Heart right ventricle (tissue), 16 donors: ENCODE results near the gene ASPSCR1. TPM values are rescaled to one million over a fixed set of nuclear protein-coding genes. Genes with fewer than 3 reads are reported as not detected.
"Not testable (repeated sequence)": the region's sequence is repeated elsewhere in the genome, so short reads cannot be mapped to it uniquely, and the experiment has no call there.

Experiments
- ATAC-seq, 8 donors: fragments of 200-7000 bp; cut with Tn5 transposase; one replicate each; pipeline ENCODE4 v1.9.1; 2020; ENCODE audit warnings: mild to moderate bottlenecking in 8 of 8, moderate library complexity in 8 of 8, moderate number of reproducible peaks in 1 of 8
- DNase-seq, 2 donors: peaks; one replicate each; pipeline ENCODE4 v3.0.0-alpha.2; 2020
- H3K27ac ChIP-seq, 10 donors: fragments of 200-600 bp; sonication (generic) in 2 of 10; one replicate each; pipeline versions ENCODE4 v1.5.0 to v1.8.0; 2020 to 2022; ENCODE audit warnings: mild to moderate bottlenecking in 3 of 10
- H3K27me3 ChIP-seq, 7 donors: fragments of 200-600 bp; one replicate each; pipeline ENCODE4 v1.8.0; 2021 to 2022; ENCODE audit warnings: mild to moderate bottlenecking in 2 of 7
- H3K36me3 ChIP-seq, 9 donors: fragments of 200-600 bp; sonication (generic) in 1 of 9; one replicate each; pipeline versions ENCODE4 v1.5.0 to v1.8.0; 2020 to 2022; ENCODE audit warnings: mild to moderate bottlenecking in 2 of 9
- H3K4me1 ChIP-seq, 9 donors: fragments of 200-600 bp; sonication (generic) in 1 of 9; one replicate each; pipeline versions ENCODE4 v1.5.0 to v1.8.0; 2020 to 2022; ENCODE audit warnings: mild to moderate bottlenecking in 4 of 9
- H3K4me3 ChIP-seq, 10 donors: fragments of 200-600 bp; sonication (generic) in 2 of 10; one replicate each; pipeline versions ENCODE4 v1.5.0 to v1.8.0; 2020 to 2022; ENCODE audit warnings: mild to moderate bottlenecking in 7 of 10, moderate library complexity in 2 of 10
- H3K9me3 ChIP-seq, 11 donors: fragments of 200-600 bp in 10 of 11; sonication (generic) in 2 of 11; one replicate each; pipeline versions ENCODE4 v1.5.0 to v1.8.0; 2013 to 2022; ENCODE audit warnings: mild to moderate bottlenecking in 2 of 11, control low read depth in 1 of 11, moderate library complexity in 1 of 11
- WGBS, 2 donors: extraction: QIAGEN DNeasy Blood & Tissue Kit; methylation state at CpG; one replicate each; pipeline ENCODE4 v1.1.7; 2013; ENCODE audit warnings: inconsistent platforms in 1 of 2; 5-methylcytosine and 5-hydroxymethylcytosine counted together
- intact Hi-C, 10 donors: fragments of 100-400 bp; cut with DNase I; formaldehyde crosslinking; loops; one replicate each; pipeline versions ENCODE4 v1.11.1 to v1.14.2; 2022
- polyA plus RNA-seq, 2 donors: library from polyadenylated mRNA; stranded (reverse); fragments of 200-250 nt; gene quantifications; one replicate each; pipeline ENCODE4 v1.2.3, GENCODE V29; 2013
- total RNA-seq, 10 donors: library from RNA; stranded (reverse); fragmentation: NEBNext Ultra II Directional in 3 of 10; extraction: Animal tissue kit (Norgen Biotek cat#: 25700) in 3 of 10; gene quantifications; one replicate each; pipeline versions ENCODE4 v1.2.1 to v1.2.4, GENCODE V29; 2021 to 2023
- TF ChIP-seq, protein P1 (sequence below), 9 donors: fragments of 200-600 bp; sonication (generic) in 2 of 9; IDR thresholded peaks; one replicate each; pipeline versions ENCODE4 v1.5.0 to v1.8.0; 2021 to 2022; ENCODE audit warnings: antibody characterized with exemption in 9 of 9, mild to moderate bottlenecking in 5 of 9, moderate library complexity in 1 of 9
- donor health status: Arrhythmogenic right ventricular cardiomyopathy.
- donor health status: ischemic (EF 13 %, LVEDD 7.1; RV severe dilation, severe dysfunction).
- donor health status: healthy with polysubstance abuse.
- donor health status: DM: no; HTN: yes; CAD: no.
- donor health status: DM: no; HTN: no; CAD: no.
- donor health status: ischemic (EF 25% LVEDD 6.9; RV normal size, moderate dysfunction).
- donor health status: ischemic (EF 25% LVEDD 5.7; RV mildly dilated, moderate dysfunction).
- donor health status: healthy.
- donor health status: DM: yes; HTN: yes; CAD: no.
- donor health status: Ischemic cardiomyopathy.
- donor health status: ischemic (EF 35%, LVEDD 5.7; RV mildly dilated, moderate dysfunction).
- donor health status: nonischemic (EF 11% LVEDD 7.7; RV severe dilation, severe dysfunction).
- donor health status: DM: yes; HTN: yes; CAD: no.
- donor health status: PGD.
- donor health status: ischemic (EF 29% LVEDD 5.4; RV normal size, mild dysfunction).
- donor health status: nonischemic (EF 23%, LVEDD 6.1; RV moderate dilation, normal function).

Gene ASPSCR1
- total and polyA plus RNA-seq, 12 donors, result 19.9 to 115 (median 25.1) TPM

- Histone ChIP-seq H3K4me3 (no peak overlapping the region), H3K9me3 (peaks cover 0 to 3% (median 0%) of the 10 kb centered on the region in 11 donors), H3K4me1 (no peaks in the 10 kb centered on the region), H3K27ac (no peak overlapping the region), H3K36me3 (peaks cover 0 to 3% (median 0%) of the 10 kb centered on the region in 9 donors), H3K27me3 (peaks cover 0 to 20% (median 15%) of the 10 kb centered on the region in 7 donors)
- no peak for DNase-seq
- no peak for ATAC-seq
- TF ChIP-seq, protein P1, sequence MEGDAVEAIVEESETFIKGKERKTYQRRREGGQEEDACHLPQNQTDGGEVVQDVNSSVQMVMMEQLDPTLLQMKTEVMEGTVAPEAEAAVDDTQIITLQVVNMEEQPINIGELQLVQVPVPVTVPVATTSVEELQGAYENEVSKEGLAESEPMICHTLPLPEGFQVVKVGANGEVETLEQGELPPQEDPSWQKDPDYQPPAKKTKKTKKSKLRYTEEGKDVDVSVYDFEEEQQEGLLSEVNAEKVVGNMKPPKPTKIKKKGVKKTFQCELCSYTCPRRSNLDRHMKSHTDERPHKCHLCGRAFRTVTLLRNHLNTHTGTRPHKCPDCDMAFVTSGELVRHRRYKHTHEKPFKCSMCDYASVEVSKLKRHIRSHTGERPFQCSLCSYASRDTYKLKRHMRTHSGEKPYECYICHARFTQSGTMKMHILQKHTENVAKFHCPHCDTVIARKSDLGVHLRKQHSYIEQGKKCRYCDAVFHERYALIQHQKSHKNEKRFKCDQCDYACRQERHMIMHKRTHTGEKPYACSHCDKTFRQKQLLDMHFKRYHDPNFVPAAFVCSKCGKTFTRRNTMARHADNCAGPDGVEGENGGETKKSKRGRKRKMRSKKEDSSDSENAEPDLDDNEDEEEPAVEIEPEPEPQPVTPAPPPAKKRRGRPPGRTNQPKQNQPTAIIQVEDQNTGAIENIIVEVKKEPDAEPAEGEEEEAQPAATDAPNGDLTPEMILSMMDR (IDR thresholded peaks at IDR 0.05), result no peak
- 70 to 77% methylated on average over 16 of the region's 16 CpGs for WGBS, 2 donors
- intact Hi-C loops, result loop anchor here in 4 of 10 donors (10.0 kb wide), 1 partner anchor 202 kb away; no protein-coding TSS in a partner anchor
These were observed 24.6 kb upstream of the ASPSCR1 start for GRCh38 chr17:81952792-81953228.

DNA sequence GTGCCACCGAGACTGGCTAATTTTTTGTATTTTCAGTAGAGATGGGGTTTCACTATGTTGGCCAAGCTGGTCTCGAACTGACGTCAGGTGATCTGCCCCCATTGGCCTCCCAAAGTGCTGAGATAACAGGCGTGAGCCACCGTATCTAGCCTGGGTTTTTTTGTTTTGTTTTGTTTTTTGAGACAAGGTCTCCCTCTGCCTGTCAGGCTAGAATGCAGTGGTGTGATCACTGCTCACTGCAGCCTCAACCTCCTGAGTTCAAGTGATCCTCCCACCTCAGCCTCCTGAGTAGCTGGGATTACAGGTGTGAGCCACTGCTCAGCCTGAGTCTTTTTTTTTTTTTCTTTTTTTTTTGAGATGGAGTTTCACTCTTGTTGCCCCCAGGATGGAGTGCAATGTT lies 24.0 kb upstream of the ASPSCR1 start:
- not testable (repeated sequence) for ATAC-seq, H3K36me3 ChIP-seq, H3K4me1 ChIP-seq, H3K27ac ChIP-seq, H3K4me3 ChIP-seq, H3K9me3 ChIP-seq, DNase-seq
- peaks cover 2 to 27% (median 21%) of the 10 kb centered on the region in 7 donors for H3K27me3 ChIP-seq
- 65 to 72% methylated on average over 5 of the region's 5 CpGs for WGBS, 2 donors
- intact Hi-C loops, result loop anchor here in 4 of 10 donors (10.0 kb wide), 1 partner anchor 201 kb away; no protein-coding TSS in a partner anchor

GRCh38 chr17:81954131-81955057 lies 23.0 kb upstream of the ASPSCR1 start:
- Histone ChIP-seq H3K36me3 (no peaks in the 10 kb centered on the region), H3K27ac (no peak overlapping the region), H3K4me1 (peaks cover 0 to 6% (median 3%) of the 10 kb centered on the region in 9 donors), H3K27me3 (peaks cover 12 to 36% (median 31%) of the 10 kb centered on the region in 7 donors), H3K4me3 (no peak overlapping the region), H3K9me3 (peaks cover 0 to 3% (median 0%) of the 10 kb centered on the region in 11 donors)
- no peak for ATAC-seq
- DNase-seq, result no peak
- intact Hi-C loops, result loop anchor here in 6 of 10 donors (5.0 to 10.0 kb wide), 4 partner anchors 63 to 203 kb away; no protein-coding TSS in a partner anchor
- TF ChIP-seq, protein P1 (IDR thresholded peaks at IDR 0.05), result no peak
- 75% methylated on average over 19 of the region's 19 CpGs for WGBS, 2 donors

DNA sequence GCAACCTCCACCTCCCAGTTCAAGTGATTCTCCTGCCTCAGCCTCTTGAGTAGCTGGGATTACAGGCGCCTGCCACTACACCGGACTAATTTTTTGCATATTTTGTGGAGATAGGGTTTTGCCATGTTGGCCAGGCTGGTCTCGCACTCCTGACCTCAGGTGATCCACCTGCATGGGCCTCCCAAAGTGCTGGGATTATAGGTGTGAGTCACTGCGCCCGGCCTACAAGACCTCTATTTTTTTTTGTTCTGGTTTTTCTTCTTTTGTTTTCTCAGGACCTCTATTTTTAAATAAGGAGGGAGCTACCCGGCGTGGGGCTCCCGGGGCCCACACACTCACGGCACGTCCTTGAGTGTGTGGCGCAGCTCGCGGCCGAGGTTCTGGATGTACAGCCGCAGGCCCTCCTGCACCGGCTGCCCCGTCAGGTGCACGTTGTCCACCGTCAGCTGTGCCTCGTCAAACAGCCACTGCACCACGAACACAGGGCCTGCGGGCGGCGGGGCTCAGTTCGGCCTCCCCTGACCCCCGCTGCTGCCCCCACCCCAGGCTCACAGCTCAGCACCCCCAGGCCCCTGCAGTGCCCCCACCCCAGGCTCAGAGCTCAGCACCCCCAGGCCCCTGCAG lies 22.3 kb upstream of the ASPSCR1 start:
- intact Hi-C loops, result loop anchor here in 6 of 10 donors (5.0 to 10.0 kb wide), 4 partner anchors 62 to 202 kb away; no protein-coding TSS in a partner anchor
- 90 to 91% methylated on average over 26 of the region's 26 CpGs for WGBS, 2 donors
- Histone ChIP-seq H3K9me3 (peaks cover 0 to 3% (median 0%) of the 10 kb centered on the region in 11 donors), H3K4me3 (no peak overlapping the region), H3K27ac (no peak overlapping the region), H3K36me3 (no peaks in the 10 kb centered on the region), H3K4me1 (peaks cover 0 to 11% (median 8%) of the 10 kb centered on the region in 9 donors), H3K27me3 (peaks cover 18 to 43% (median 37%) of the 10 kb centered on the region in 7 donors)
- ATAC-seq, result no peak
- TF ChIP-seq, protein P1 (IDR thresholded peaks at IDR 0.05), result no peak
- no peak for DNase-seq
